Smooth muscle cell (in vitro differentiated cells): ENCODE results near the gene COLEC11. TPM values are rescaled to one million over a fixed set of nuclear protein-coding genes. Genes with fewer than 3 reads are reported as not detected.

ENCODE experiments used
- DNase-seq: peaks from one replicate; lab custom pipeline; 2025; ENCODE audit not compliant: unreplicated experiment; lab: John Stamatoyannopoulos, UW
- H2AFZ ChIP-seq: fragments of 200-600 bp; sonication (generic); 2 replicates; pipeline ENCODE4 v1.6.0; 2016; ENCODE audit warnings: antibody characterized with exemption, low read depth, mild to moderate bottlenecking
- H3F3A ChIP-seq: fragments of 200-600 bp; sonication (generic); 2 replicates; pipeline ENCODE4 v1.6.0; 2017; ENCODE audit warnings: antibody characterized with exemption, low read depth
- H3K27ac ChIP-seq: fragments of 200-600 bp; sonication (generic); 2 replicates; pipeline ENCODE4 v1.5.1; 2016; ENCODE audit warnings: low read depth, mild to moderate bottlenecking
- H3K27me3 ChIP-seq: fragments of 200-600 bp; sonication (generic); 2 replicates; pipeline ENCODE4 v1.6.1; 2016; ENCODE audit warnings: low read depth, mild to moderate bottlenecking
- H3K36me3 ChIP-seq: fragments of 200-600 bp; sonication (generic); 2 replicates; pipeline ENCODE4 v1.5.1; 2016; ENCODE audit warnings: low read depth
- H3K4me1 ChIP-seq: fragments of 200-600 bp; sonication (generic); 2 replicates; pipeline ENCODE4 v1.5.1; 2016; ENCODE audit warnings: low read depth
- H3K4me2 ChIP-seq: fragments of 200-600 bp; sonication (generic); 2 replicates; pipeline ENCODE4 v1.6.0; 2016; ENCODE audit warnings: mild to moderate bottlenecking
- H3K4me3 ChIP-seq: fragments of 200-600 bp; sonication (generic); 2 replicates; pipeline ENCODE4 v1.5.1; 2016; ENCODE audit warnings: mild to moderate bottlenecking
- H3K79me2 ChIP-seq: fragments of 200-600 bp; sonication (generic); 2 replicates; pipeline ENCODE4 v1.6.0; 2016; ENCODE audit warnings: low read depth, mild to moderate bottlenecking
- H3K9ac ChIP-seq: fragments of 200-600 bp; sonication (generic); 2 replicates; pipeline ENCODE4 v1.6.0; 2016; ENCODE audit warnings: low read depth
- H3K9me3 ChIP-seq: fragments of 200-600 bp; sonication (generic); replicated peaks from 2 replicates; pipeline ENCODE4 v1.5.1; 2016; ENCODE audit warnings: low read depth
- H4K20me1 ChIP-seq: fragments of 200-600 bp; sonication (generic); 2 replicates; pipeline ENCODE4 v1.6.0; 2016; ENCODE audit warnings: low read depth
- WGBS: methylation state at CpG from one replicate; pipeline ENCODE4 v1.1.7; 2016; ENCODE audit warnings: low lambda C conversion rate; 5-methylcytosine and 5-hydroxymethylcytosine counted together
- polyA plus RNA-seq: library from polyadenylated mRNA; unstranded; fragments of >200 nt; fragmentation: Nextera tagmentation; extraction: Ambion mirVana; gene quantifications from 2 replicates; pipeline ENCODE4 v1.2.1, GENCODE V29; 2016
- total RNA-seq: library from RNA; depleted of rRNA; stranded (reverse); fragments of >200 nt; gene quantifications from 2 replicates; pipeline ENCODE4 v1.2.3, GENCODE V29; 2014
- TF ChIP-seq, protein P1 (sequence below): fragments of 200-600 bp; sonication (generic); IDR thresholded peaks from 2 replicates; pipeline ENCODE4 v1.5.1; 2017; ENCODE audit warnings: borderline replicate concordance, mild to moderate bottlenecking, antibody characterized with exemption; ENCODE audit not compliant: insufficient read depth, poor library complexity, severe bottlenecking

Gene COLEC11
- total and polyA plus RNA-seq, 2 experiments from 2014 or later: 18.1 to 30.8 TPM

- TF ChIP-seq, protein P1, sequence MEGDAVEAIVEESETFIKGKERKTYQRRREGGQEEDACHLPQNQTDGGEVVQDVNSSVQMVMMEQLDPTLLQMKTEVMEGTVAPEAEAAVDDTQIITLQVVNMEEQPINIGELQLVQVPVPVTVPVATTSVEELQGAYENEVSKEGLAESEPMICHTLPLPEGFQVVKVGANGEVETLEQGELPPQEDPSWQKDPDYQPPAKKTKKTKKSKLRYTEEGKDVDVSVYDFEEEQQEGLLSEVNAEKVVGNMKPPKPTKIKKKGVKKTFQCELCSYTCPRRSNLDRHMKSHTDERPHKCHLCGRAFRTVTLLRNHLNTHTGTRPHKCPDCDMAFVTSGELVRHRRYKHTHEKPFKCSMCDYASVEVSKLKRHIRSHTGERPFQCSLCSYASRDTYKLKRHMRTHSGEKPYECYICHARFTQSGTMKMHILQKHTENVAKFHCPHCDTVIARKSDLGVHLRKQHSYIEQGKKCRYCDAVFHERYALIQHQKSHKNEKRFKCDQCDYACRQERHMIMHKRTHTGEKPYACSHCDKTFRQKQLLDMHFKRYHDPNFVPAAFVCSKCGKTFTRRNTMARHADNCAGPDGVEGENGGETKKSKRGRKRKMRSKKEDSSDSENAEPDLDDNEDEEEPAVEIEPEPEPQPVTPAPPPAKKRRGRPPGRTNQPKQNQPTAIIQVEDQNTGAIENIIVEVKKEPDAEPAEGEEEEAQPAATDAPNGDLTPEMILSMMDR: no peak
- Histone ChIP-seq H4K20me1 (no peaks in the 10 kb centered on the region), H2AFZ (no peak overlapping the region), H3K4me2 (peak overlapping the region; percentile 12), H3K27me3 (no peaks in the 10 kb centered on the region), H3F3A (peaks cover 4% of the 10 kb centered on the region), H3K36me3 (no peaks in the 10 kb centered on the region), H3K4me1 (no peaks in the 10 kb centered on the region), H3K27ac (no peak overlapping the region), H3K4me3 (no peak overlapping the region), H3K9me3 (no peaks in the 10 kb centered on the region), H3K9ac (no peak overlapping the region), H3K79me2 (no peaks in the 10 kb centered on the region)
- WGBS: 78% methylated on average over 25 of the region's 25 CpGs
- no peak for DNase-seq
Measured at GRCh38 chr2:3602553-3603339, 7.8 kb downstream of the COLEC11 start.

GRCh38 chr2:3603536-3604206 lies 8.8 kb downstream of the COLEC11 start:
- H3F3A ChIP-seq: peaks cover 4% of the 10 kb centered on the region
- no peak overlapping the region for H2AFZ ChIP-seq
- H3K79me2 ChIP-seq: no peaks in the 10 kb centered on the region
- no peaks in the 10 kb centered on the region for H3K4me1 ChIP-seq
- H3K9ac ChIP-seq: peak overlapping the region; percentile 5
- H3K27me3 ChIP-seq: no peaks in the 10 kb centered on the region
- no peaks in the 10 kb centered on the region for H3K36me3 ChIP-seq
- TF ChIP-seq, protein P1: no peak
- no peak overlapping the region for H3K27ac ChIP-seq
- no peaks in the 10 kb centered on the region for H3K9me3 ChIP-seq
- H4K20me1 ChIP-seq: no peaks in the 10 kb centered on the region
- peak overlapping the region; percentile 35 for H3K4me2 ChIP-seq
- no peak overlapping the region for H3K4me3 ChIP-seq
- WGBS: 81% methylated on average over 19 of the region's 19 CpGs
- DNase-seq: no peak

DNA sequence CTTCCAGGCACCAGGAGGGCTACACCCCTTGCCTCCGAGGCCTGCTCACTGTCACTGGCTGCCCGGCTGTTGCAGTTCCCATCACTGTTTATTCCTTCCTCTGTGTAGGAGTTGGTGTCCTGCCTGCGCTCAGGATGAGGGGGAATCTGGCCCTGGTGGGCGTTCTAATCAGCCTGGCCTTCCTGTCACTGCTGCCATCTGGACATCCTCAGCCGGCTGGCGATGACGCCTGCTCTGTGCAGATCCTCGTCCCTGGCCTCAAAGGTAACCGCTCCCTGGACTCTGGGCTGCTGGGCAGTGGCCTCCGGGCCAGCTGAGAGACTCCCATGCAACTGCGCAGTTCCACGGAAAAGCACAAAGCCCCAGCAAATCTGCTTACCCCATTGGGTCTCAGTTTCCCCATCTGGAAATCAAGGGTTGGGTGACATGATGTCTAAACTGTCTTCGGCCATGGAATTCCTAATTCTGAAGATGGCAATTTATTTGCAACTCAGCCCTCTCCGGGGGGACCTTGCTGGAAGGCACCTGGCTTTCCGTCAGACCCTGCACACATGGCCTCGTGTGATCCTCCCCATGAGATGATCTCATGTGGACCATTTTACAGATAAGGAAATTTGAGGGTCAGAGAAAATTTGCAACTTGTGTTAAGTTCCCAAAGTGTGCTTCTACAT lies 9.4 kb downstream of the COLEC11 start:
- Histone ChIP-seq H3K27ac (peak overlapping the region; percentile 15), H3K9ac (no peak overlapping the region), H3K36me3 (no peaks in the 10 kb centered on the region), H2AFZ (no peak overlapping the region), H3K4me3 (no peak overlapping the region), H3F3A (peaks cover 4% of the 10 kb centered on the region), H3K27me3 (no peaks in the 10 kb centered on the region), H3K4me1 (no peaks in the 10 kb centered on the region), H3K9me3 (no peaks in the 10 kb centered on the region), H3K4me2 (peak overlapping the region; percentile 40), H3K79me2 (no peaks in the 10 kb centered on the region), H4K20me1 (no peaks in the 10 kb centered on the region)
- no peak for DNase-seq
- 37% methylated on average over 16 of the region's 16 CpGs for WGBS
- TF ChIP-seq, protein P1: no peak
